Superior temporal gyrus (tissue), 1 donor: ENCODE data around the gene TRMU.

Source experiments
- DNase-seq: peaks from one replicate; pipeline ENCODE4 v3.0.0-alpha.2; 2016; ENCODE audit errors: extremely low spot score

Gene TRMU

GRCh38 chr22:46355996-46356471, 20.5 kb downstream of the TRMU start:
- DNase-seq: no peak

- no peak for DNase-seq
Measured at GRCh38 chr22:46356496-46357480, 21.3 kb downstream of the TRMU start.

- no peak for DNase-seq
Measured at GRCh38 chr22:46357711-46358520, 22.4 kb downstream of the TRMU start.

- no peak for DNase-seq
Measured at GRCh38 chr22:46358766-46359165, 23.3 kb downstream of the TRMU start.

- no peak for DNase-seq
Measured at GRCh38 chr22:46359362-46359761, 23.8 kb downstream of the TRMU start.

GRCh38 chr22:46360097-46360496, 24.6 kb downstream of the TRMU start:
- no peak for DNase-seq

- DNase-seq: no peak
Measured at GRCh38 chr22:46360891-46361290, 25.4 kb downstream of the TRMU start.

- no peak for DNase-seq
Measured at GRCh38 chr22:46361826-46362202, 26.3 kb downstream of the TRMU start.

- DNase-seq: no peak
Measured at GRCh38 chr22:46362203-46362933, 26.9 kb downstream of the TRMU start.

- DNase-seq: no peak
Measured at GRCh38 chr22:46362934-46363515, 27.5 kb downstream of the TRMU start.

GRCh38 chr22:46363611-46364321, 28.3 kb downstream of the TRMU start:
- DNase-seq: no peak

GRCh38 chr22:46364341-46365165, 29.0 kb downstream of the TRMU start:
- no peak for DNase-seq

GRCh38 chr22:46365166-46365624, 29.7 kb downstream of the TRMU start:
- DNase-seq: no peak

- DNase-seq: no peak
Measured at GRCh38 chr22:46366327-46366731, 30.8 kb downstream of the TRMU start.

GRCh38 chr22:46366801-46367706, 31.5 kb downstream of the TRMU start:
- DNase-seq: no peak

- no peak for DNase-seq
Measured at GRCh38 chr22:46367707-46368191, 32.2 kb downstream of the TRMU start.

- no peak for DNase-seq
Measured at GRCh38 chr22:46368422-46368821, 32.9 kb downstream of the TRMU start.

- DNase-seq: no peak
Measured at GRCh38 chr22:46368871-46369715, 33.6 kb downstream of the TRMU start.
